HepG2 (cell line): Measurements from ENCODE around the gene RIPOR3. TPM values are rescaled to one million over a fixed set of nuclear protein-coding genes. Genes with fewer than 3 reads are reported as not detected.
A peak's percentile ranks its signal among the peaks of the same experiment; 100 is the strongest.

Source experiments
- ATAC-seq: fragments of 200-7000 bp; cut with Tn5 transposase; 3 replicates; pipeline ENCODE4 v1.9.1; 2020; ENCODE audit warnings: mild to moderate bottlenecking, moderate library complexity
- BruUV-seq: library from RNA; stranded (reverse); fragments of 400-500 nt; replicated peaks from 2 replicates; lab custom pipeline; 2021; lab: Mats Ljungman, UMichigan
- CTCF ChIA-PET: fragments of 300-600 bp; formaldehyde crosslinking; extraction: SDS; loops from one replicate; lab custom pipeline; 2021; ENCODE audit warnings: low total read pairs, inconsistent platforms, low intra/inter-chr PET ratio; lab: Yijun Ruan, JAX
- POLR2A ChIA-PET: fragments of 350-600 bp; sonication (Branson Sonifier 250); formaldehyde crosslinking; loops from one replicate; lab custom pipeline; 2020; ENCODE audit warnings: antibody characterized with exemption, inconsistent platforms; lab: Yijun Ruan, JAX
- DNase-seq: peaks from one replicate; pipeline ENCODE4 v3.0.0-alpha.2; 2015; ENCODE audit warnings: low spot score
- FAIRE-seq: peaks from 3 replicates; lab custom pipeline; 2011; peaks lifted over from hg19 to GRCh38; lab: Jason Lieb, UNC
- H2AFZ ChIP-seq: one replicate; pipeline ENCODE4 v1.6.1; 2011; ENCODE audit warnings: low read length, inconsistent platforms
- H3K27ac ChIP-seq: fragments of 300-600 bp; 3 replicates; pipeline ENCODE4 v1.8.0; 2011; ENCODE audit warnings: mixed run types, mild to moderate bottlenecking, mixed read lengths, low read length, inconsistent platforms; ENCODE audit not compliant: insufficient read depth; ENCODE audit errors: extremely low read length
- H3K27me3 ChIP-seq, 2 experiments: fragments of 200-600 bp in 1 of 2; 2 replicates in 1 of 2; 3 replicates in 1 of 2; pipeline versions ENCODE4 v1.6.0 to v1.8.0; 2011; ENCODE audit warnings: low read length in 2 of 2, mild to moderate bottlenecking in 2 of 2, moderate library complexity in 2 of 2, inconsistent platforms in 1 of 2; ENCODE audit not compliant: insufficient read depth in 2 of 2, control insufficient read depth in 1 of 2
- H3K36me3 ChIP-seq, 2 experiments: fragments of 200-600 bp in 1 of 2; replicated peaks in 1 of 2; 2 replicates in 1 of 2; 3 replicates in 1 of 2; pipeline versions ENCODE4 v1.5.1 to v1.8.0; 2011; ENCODE audit warnings: low read length in 2 of 2, inconsistent platforms in 1 of 2; ENCODE audit not compliant: insufficient read depth in 2 of 2, control insufficient read depth in 1 of 2
- H3K4me1 ChIP-seq: 2 replicates; pipeline ENCODE4 v1.5.1; 2012; ENCODE audit warnings: low read length, inconsistent platforms; ENCODE audit not compliant: insufficient read depth
- H3K4me2 ChIP-seq: 2 replicates; pipeline ENCODE4 v1.6.0; 2011; ENCODE audit warnings: low read depth, low read length, inconsistent platforms
- H3K4me3 ChIP-seq, 3 experiments: fragments of 200-600 bp in 1 of 3; sonication (generic), shearing (Covaris generic) in 1 of 3; replicated peaks in 1 of 3; 2 replicates each; pipeline ENCODE4 v1.5.1; 2011 to 2016; ENCODE audit warnings: low read length in 3 of 3, inconsistent platforms in 2 of 3, low read depth in 2 of 3, mild to moderate bottlenecking in 2 of 3, control low read depth in 1 of 3, mixed read lengths in 1 of 3; ENCODE audit not compliant: insufficient read depth in 1 of 3
- H3K79me2 ChIP-seq: one replicate; pipeline ENCODE4 v1.6.1; 2011; ENCODE audit warnings: low read length, inconsistent platforms; ENCODE audit not compliant: insufficient read depth
- H3K9ac ChIP-seq: 2 replicates; pipeline ENCODE4 v1.6.0; 2011; ENCODE audit warnings: mild to moderate bottlenecking, low read depth, low read length, inconsistent platforms; ENCODE audit not compliant: insufficient read depth
- H3K9me3 ChIP-seq: 2 replicates; pipeline ENCODE4 v1.5.1; 2012; ENCODE audit warnings: mild to moderate bottlenecking, low read length
- H4K20me1 ChIP-seq: 2 replicates; pipeline ENCODE4 v1.6.0; 2011; ENCODE audit warnings: inconsistent platforms, mild to moderate bottlenecking, low read length, moderate library complexity; ENCODE audit not compliant: insufficient read depth
- DNMT3B ChIP-seq: conservative IDR thresholded peaks from 2 replicates; pipeline ENCODE4 v1.6.1; 2016; ENCODE audit warnings: missing biosample characterization, control low read depth
- HCFC1 ChIP-seq: fragments of 150-350 bp; IDR thresholded peaks from 2 replicates; pipeline ENCODE4 v1.6.1; 2014; ENCODE audit warnings: low read depth, low read length
- HIVEP1 ChIP-seq: sonication (generic); formaldehyde crosslinking; IDR thresholded peaks from 2 replicates; pipeline ENCODE4 v1.4.0; 2020; ENCODE audit warnings: mild to moderate bottlenecking, missing genetic modification reagents
- MAFF ChIP-seq: IDR thresholded peaks from 2 replicates; pipeline ENCODE4 v1.6.1; 2011; ENCODE audit warnings: low read depth, low read length, improper control_type of control experiment
- MAFK ChIP-seq, 2 experiments: IDR thresholded peaks in 1 of 2; conservative IDR thresholded peaks in 1 of 2; 2 replicates each; pipeline ENCODE4 v1.6.1; 2011; ENCODE audit warnings: improper control_type of control experiment in 2 of 2, low read length in 2 of 2
- PBX3 ChIP-seq: sonication (generic); formaldehyde crosslinking; IDR thresholded peaks from 2 replicates; pipeline ENCODE4 v1.8.1; 2023; ENCODE audit warnings: missing genetic modification reagents, inconsistent platforms, borderline replicate concordance
- SAFB2 ChIP-seq: sonication (generic); formaldehyde crosslinking; IDR thresholded peaks from 2 replicates; pipeline ENCODE4 v1.5.1; 2020; ENCODE audit warnings: missing genetic modification reagents, low read depth, mild to moderate bottlenecking, borderline replicate concordance
- SATB2 ChIP-seq: sonication (generic); formaldehyde crosslinking; IDR thresholded peaks from 2 replicates; pipeline ENCODE4 v1.5.0; 2020; ENCODE audit warnings: missing genetic modification reagents
- SOX5 ChIP-seq: IDR thresholded peaks from 2 replicates; pipeline ENCODE4 v1.6.1; 2016; ENCODE audit warnings: borderline replicate concordance
- ZBTB14 ChIP-seq: sonication (generic); formaldehyde crosslinking; IDR thresholded peaks from 2 replicates; pipeline ENCODE4 v1.4.0; 2020; ENCODE audit warnings: missing genetic modification reagents
- ZMYM4 ChIP-seq: sonication (generic); formaldehyde crosslinking; IDR thresholded peaks from 2 replicates; pipeline ENCODE4 v1.8.1; 2023; ENCODE audit warnings: mild to moderate bottlenecking, missing genetic modification reagents
- ZNF264 ChIP-seq: sonication (generic); formaldehyde crosslinking; IDR thresholded peaks from 2 replicates; pipeline ENCODE4 v1.4.0; 2020; ENCODE audit warnings: missing genetic modification reagents
- ZNF598 ChIP-seq: sonication (generic); formaldehyde crosslinking; IDR thresholded peaks from 2 replicates; pipeline ENCODE4 v1.5.1; 2020; ENCODE audit warnings: mild to moderate bottlenecking, missing genetic modification reagents, borderline replicate concordance
- WGBS: methylation state at CpG from one replicate; pipeline ENCODE4 v1.1.6; 2017; ENCODE audit warnings: low lambda C conversion rate; 5-methylcytosine and 5-hydroxymethylcytosine counted together
- in situ Hi-C: cut with HindIII; loops from 2 replicates; pipeline ENCODE4 v1.10.0; 2017; ENCODE audit warnings: low pct_unique_long_range_greater_than_20kb; ENCODE audit not compliant: extremely low pct_ligation_motif_present
- intact Hi-C: fragments of 100-400 bp; cut with micrococcal nuclease; formaldehyde crosslinking; loops from one replicate; pipeline ENCODE4 v1.10.0; 2022; ENCODE audit not compliant: unreplicated experiment
- polyA plus RNA-seq, 8 experiments: library from polyadenylated mRNA; depleted of rRNA in 3 of 8; stranded (reverse) in 7 of 8; unstranded in 1 of 8; fragments of >200 nt; fragmentation: Illumina TruSeq in 4 of 8; extraction: Trizol in 4 of 8; gene quantifications; 2 replicates each; pipeline versions ENCODE4 v1.2.1 to v1.2.3, GENCODE V29; 2011 to 2016; ENCODE audit warnings: low read depth in 4 of 8, missing spikeins in 1 of 8, mixed read lengths in 1 of 8; ENCODE audit not compliant: insufficient read depth in 1 of 8
- total RNA-seq, 5 experiments: library from RNA; depleted of rRNA; stranded (reverse); fragments of >200 nt; fragmentation: Illumina TruSeq; extraction: Trizol; gene quantifications; 2 replicates each; pipeline ENCODE4 v1.2.3, GENCODE V29; 2016; ENCODE audit warnings: low read depth in 1 of 5

The RIPOR3 gene
- total and polyA plus RNA-seq, 2 of the 13 experiments (the other 11 are each of a cell fraction or from before 2014, with no cell fraction given) = 0.18 TPM; not detected in 1

DNA sequence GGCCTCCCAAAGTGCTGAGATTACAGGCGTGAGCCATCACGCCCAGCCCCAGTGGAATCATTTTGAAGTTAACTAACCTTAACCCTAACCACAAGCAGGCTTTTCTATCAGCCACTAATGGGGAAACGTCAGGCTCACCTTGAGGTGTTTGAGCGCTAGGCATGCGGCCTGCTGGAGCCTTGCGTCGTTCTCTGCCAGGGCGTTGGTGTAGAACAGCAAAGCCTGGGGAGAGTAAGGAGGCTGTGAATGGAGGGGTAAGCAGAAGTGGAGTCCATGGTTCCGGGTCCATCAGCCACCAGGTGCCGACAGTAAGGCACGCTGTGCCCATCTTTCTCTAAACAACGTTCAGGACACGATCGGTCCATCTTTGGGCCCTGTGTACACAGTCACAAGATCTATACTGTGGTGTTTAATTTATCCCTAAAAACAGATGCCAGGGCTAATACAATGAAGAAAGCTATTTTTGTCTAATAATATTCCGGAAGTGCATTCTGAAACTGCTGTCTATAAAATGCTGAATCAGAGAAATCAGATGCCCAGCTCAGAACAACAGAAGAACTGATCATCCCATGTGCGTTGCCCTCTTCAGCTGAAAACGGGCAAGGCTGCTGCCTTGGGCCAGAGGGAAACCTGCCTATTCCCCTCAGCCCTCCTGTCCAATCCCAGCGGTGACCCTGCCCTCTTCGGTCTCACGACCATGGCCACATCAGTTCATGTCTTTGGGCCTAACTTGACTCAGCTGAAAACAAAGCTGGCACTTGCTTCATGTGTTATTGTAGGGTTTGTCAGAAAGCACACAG, 101.6 kb downstream of the RIPOR3 start:
- ATAC-seq (no peak), DNase-seq (no peak), FAIRE-seq (no peak)
- WGBS = 94% methylated on average over 20 of the region's 20 CpGs
- intact Hi-C loops = no loop called here
- Histone ChIP-seq H4K20me1 (no peaks in the 10 kb centered on the region), H3K27ac (no peak overlapping the region), H3K4me3 (no peak overlapping the region), H3K9me3 (no peaks in the 10 kb centered on the region), H3K9ac (no peak overlapping the region), H3K4me1 (peaks cover 3% of the 10 kb centered on the region; the same call in 1 of the 2 replicates), H3K4me2 (no peak overlapping the region), H3K36me3 (peaks cover 4 to 10% of the 10 kb centered on the region in 2 experiments; a peak in 3 of 5 replicates), H3K79me2 (no peaks in the 10 kb centered on the region), H3K27me3 (peaks cover 0 to 5% of the 10 kb centered on the region in 2 experiments; a peak in 2 of 5 replicates), H2AFZ (no peak overlapping the region)
- no TSS peak for BruUV-seq
- ChIA-PET POLR2A (no interaction called here), CTCF (no interaction called here)
- no peak for TF ChIP-seq ZMYM4
- no peak for TF ChIP-seq SAFB2 (CRISPR knock-in tag)
- no peak for TF ChIP-seq SATB2 (CRISPR knock-in tag)
- 0 out of 2 replicates have a peak, but pooled peaks have one; percentile 14 for TF ChIP-seq HIVEP1 (CRISPR knock-in tag)
- TF ChIP-seq ZNF598 (CRISPR knock-in tag) = 0 out of 2 replicates have a peak, but pooled peaks have one; percentile 12
- TF ChIP-seq HCFC1 = no peak
- TF ChIP-seq PBX3 (CRISPR knock-in tag) = no peak
- peak; percentile 85 to 88 for TF ChIP-seq MAFK (conservative IDR thresholded peaks at IDR 0.05 in 1 of 2, IDR thresholded peaks at IDR 0.05 in 1 of 2; ENCODE audit: low read length in 2 of 2)
- peak; percentile 81 for TF ChIP-seq MAFF
- no peak for TF ChIP-seq ZNF264 (CRISPR knock-in tag)
- no peak for TF ChIP-seq ZBTB14 (CRISPR knock-in tag)
- no peak for TF ChIP-seq DNMT3B (CRISPR knock-in tag)
- TF ChIP-seq SOX5 (CRISPR knock-in tag) = no peak
- in situ Hi-C loops = loop anchor here (10.0 kb wide), 1 partner anchor 475 kb away; the partner anchor contains the start of gene UBE2V1
